Hippocampal formation (tissue), 2 donors: ENCODE results near the gene RBM6.
"Not testable (repeated sequence)": the region's sequence is repeated elsewhere in the genome, so short reads cannot be mapped to it uniquely, and the experiment has no call there.

Experiments used
- DNase-seq, 2 donors: peaks; one replicate each; lab custom pipeline; 2025; lab: John Stamatoyannopoulos, UW

RBM6 gene

GRCh38 chr3:49992326-49992725, 52.4 kb downstream of the RBM6 start:
- no peak for DNase-seq

DNA sequence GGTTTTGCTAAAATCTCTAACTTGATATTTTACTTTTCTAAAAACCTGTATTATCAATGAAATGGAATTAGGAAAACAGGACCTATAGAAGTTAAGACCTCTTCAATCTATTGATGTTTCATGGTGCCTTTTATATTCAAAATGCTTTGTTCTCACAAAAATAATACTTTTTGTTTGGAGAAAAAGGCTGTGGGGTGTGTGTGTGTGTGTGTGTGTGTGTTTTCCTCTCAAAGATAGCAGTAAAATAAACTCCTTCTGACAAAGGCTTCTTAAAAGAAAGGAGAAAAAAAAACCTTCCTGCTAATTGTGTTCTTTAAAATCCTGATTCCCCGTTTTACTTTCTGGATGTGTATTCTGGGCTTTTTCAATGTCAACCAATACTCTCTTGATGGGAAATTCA, 54.5 kb downstream of the RBM6 start:
- no peak for DNase-seq

DNA sequence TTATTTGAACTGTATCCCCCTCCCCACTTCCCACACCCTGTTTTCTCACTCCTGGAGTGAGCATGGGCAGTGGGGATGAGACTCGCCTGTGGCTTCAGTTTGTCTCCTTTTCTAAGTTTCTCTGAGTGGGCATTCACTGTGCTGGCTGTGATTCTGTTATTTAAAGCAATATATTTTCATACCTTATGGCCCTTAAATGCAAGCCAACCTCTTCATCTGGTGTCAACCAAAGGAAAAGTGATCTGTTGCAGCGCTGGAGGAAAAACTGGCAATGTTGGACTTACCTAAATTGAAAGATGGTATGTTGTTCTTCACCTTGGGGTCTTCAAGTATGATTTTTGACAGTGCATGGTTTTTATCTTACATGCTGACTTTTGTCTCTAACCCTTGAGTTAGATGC, 56.1 kb downstream of the RBM6 start:
- DNase-seq, result no peak

DNA sequence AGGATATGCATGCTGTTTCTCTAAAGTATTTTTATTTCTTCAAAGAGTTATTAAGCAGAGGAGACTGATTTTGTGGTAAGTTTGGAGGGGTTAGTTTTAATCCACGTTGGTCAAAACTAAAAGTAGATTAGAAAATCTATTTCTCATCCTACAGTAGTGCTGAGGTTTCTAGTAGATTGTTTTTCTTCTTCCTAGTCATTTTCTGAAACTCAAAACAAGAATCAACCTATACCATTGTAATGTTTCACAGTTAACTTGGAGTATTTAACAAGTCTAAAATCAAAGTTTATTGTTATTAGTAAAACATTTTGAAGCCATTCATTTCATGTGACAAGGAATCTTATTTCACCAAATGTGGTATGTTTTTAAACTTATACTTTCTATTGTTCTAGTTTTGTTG, 57.9 kb downstream of the RBM6 start:
- no peak for DNase-seq

DNA sequence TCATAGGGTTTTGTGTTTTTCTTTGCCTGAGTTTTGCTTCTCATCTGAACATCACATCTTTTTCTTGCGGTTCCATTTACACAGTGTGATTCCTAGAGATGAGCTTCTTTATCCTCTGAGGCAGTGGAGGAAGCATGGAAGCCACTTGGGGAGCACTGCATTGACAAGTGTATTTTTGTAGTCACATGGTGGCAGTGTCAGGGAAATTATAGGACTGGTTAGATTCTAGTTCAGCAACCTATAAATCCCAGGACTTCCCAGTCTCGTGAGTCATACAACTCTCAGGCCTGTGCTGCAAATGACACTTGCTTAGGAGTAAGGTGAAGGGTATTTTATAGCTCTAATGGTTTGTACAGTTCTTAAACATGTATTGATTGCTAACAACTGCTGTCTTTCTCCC, 58.4 kb downstream of the RBM6 start:
- DNase-seq, result no peak

- DNase-seq, result no peak
Observed at GRCh38 chr3:50001511-50001910, 61.6 kb downstream of the RBM6 start.

GRCh38 chr3:50003216-50003615, 63.3 kb downstream of the RBM6 start:
- DNase-seq, result no peak

DNA sequence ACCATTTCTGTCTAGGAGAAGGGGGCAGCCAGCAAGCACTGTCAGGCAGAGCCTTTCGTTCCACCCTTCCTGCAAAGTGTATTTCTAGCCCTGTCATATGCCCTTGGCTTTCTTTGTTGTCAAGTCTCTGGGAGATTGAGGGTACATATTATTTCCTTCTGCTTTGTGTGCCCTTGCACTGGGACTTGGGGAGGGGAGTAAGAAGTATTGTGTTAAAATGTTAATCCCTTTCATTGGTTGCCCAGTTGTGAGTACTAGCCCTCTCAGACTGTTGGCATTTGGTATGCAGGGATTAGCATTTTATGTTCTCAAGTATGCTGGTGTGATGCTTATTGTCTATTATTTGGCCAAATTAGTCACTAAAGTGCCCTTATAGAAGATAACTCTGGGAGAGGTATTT, 63.9 kb downstream of the RBM6 start:
- no peak for DNase-seq

DNA sequence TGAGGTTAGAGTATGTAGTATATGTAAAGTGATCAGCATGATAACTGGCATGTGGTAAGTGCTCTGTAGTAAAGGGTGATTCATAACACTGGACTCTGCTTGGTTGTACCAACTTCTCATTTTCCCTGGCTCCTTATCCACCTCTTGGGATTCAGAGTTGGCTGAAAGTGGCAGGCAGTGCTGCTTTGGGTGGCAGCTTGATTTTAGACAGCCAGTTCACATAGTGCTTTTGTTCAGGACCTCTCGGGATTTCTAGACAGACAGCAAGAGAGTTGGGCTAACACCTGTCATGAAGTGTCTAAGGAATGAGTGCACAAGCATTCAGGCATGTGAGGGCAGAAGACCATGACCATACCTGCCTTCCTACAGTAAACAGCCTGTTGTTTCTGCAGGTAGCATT, 69.0 kb downstream of the RBM6 start:
- DNase-seq, result no peak

- DNase-seq, result no peak
Observed at GRCh38 chr3:50010959-50011358, 71.0 kb downstream of the RBM6 start.

GRCh38 chr3:50015918-50016317, 76.0 kb downstream of the RBM6 start:
- DNase-seq, result no peak

GRCh38 chr3:50028346-50028745, 88.4 kb downstream of the RBM6 start:
- DNase-seq, result no peak

GRCh38 chr3:50031201-50031600, 91.3 kb downstream of the RBM6 start:
- not testable (repeated sequence) for DNase-seq

DNA sequence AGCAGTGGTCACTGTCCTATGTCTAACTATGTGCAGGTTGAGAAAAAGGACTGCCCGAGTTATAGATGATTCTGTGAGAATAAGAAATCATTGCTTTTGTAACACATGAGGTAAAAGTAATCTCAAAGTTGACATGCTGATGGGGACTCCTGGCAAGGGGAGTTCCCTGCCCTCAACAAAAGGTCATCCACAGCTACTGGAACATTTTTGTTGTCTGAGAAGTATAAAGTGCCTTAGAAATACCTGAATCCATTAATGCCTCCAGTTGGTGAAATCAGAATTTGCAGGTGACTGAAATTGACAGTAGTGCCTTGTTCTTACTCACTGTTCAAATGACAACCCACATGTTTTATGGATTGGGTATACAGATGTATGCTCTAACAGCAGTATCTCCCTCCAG, 105.0 kb downstream of the RBM6 start:
- DNase-seq, result no peak

- DNase-seq, result no peak
Observed at GRCh38 chr3:50047426-50047825, 107.5 kb downstream of the RBM6 start.

DNA sequence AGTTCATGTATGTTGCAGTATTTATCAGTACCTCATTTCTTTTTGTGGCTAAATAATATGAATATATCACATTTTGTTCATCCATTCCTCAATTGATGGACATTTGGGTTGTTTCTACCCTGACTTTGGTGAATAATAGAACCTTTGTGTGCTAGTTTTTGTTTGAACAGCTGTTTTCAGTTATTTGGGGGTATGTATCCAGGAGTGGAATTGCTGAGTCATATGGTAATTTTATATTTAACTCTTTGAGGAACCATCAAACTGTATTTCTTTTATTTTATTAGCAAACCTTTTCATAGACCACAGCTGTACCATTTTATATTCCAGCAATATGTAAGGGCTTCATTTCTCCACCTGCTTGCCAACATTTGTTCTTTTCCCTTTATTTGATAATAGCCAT, 110.4 kb downstream of the RBM6 start:
- no peak for DNase-seq

DNA sequence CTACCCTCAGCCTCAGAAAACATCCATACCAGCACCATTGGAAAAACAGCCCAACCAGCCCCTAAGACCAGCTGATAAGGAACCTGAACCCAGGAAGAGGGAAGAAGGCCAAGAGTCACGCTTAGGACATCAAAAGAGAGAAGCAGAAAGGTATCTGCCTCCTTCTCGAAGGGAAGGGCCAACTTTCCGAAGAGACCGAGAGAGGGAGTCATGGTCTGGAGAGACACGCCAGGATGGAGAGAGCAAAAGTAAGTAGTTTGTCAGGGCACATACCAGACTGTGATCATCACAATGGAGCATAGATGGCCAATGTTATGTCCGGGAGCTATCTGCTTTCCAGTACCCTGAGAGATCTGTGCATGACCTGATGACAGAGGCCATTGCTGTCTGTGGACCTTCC, 117.8 kb downstream of the RBM6 start:
- no peak for DNase-seq

GRCh38 chr3:50068134-50068533, 128.2 kb downstream of the RBM6 start:
- no peak for DNase-seq

- DNase-seq, result no peak
Observed at GRCh38 chr3:50078091-50078490, 138.1 kb downstream of the RBM6 start.

GRCh38 chr3:50078622-50079021, 138.7 kb downstream of the RBM6 start:
- no peak for DNase-seq

DNA sequence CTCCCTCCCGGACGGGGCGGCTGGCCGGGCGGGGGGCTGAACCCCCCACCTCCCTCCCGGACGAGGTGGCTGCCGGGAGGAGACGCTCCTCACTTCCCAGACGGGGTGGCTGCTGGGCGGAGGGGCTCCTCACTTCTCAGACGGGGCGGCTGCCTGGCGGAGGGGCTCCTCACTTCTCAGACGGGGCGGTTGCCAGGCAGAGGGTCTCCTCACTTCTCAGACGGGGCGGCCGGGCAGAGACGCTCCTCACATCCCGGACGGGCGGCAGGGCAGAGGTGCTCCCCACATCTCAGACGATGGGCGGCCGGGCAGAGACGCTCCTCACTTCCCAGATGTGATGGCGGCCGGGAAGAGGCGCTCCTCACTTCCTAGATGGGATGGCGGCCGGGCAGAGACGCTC, 145.0 kb downstream of the RBM6 start:
- DNase-seq, result not testable (repeated sequence)

GRCh38 chr3:50088725-50089608, 149.0 kb downstream of the RBM6 start, which contains the start of gene RBM5:
RBM5 (plus strand) TSS chr3:50088919; CDS start chr3:50090435, 1,516 bp downstream.
- DNase-seq, result peak; percentile 87 to 96

DNA sequence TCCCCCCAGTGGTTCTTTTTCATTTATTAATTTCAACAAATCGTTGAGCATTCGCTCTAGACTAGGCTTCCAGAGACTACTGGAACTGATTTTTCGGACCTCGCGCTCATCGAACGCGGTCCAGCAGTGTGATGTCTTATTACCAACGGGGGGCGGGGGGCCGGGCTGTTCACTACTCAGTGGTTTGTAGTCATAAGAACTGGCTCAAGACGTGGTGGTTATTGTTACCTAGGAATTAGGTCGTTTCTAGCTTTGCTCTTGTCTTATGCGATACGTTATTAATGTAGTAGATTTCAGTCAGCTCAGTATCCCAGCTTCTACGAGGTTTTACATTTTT, 149.6 kb downstream of the RBM6 start:
- DNase-seq, result no peak

GRCh38 chr3:50090984-50091383, 151.0 kb downstream of the RBM6 start:
- no peak for DNase-seq
